ENCODE results near the gene KDM2A. TPM values are rescaled to one million over a fixed set of nuclear protein-coding genes. Genes with fewer than 3 reads are reported as not detected.
"Not testable (repeated sequence)": the region's sequence is repeated elsewhere in the genome, so short reads cannot be mapped to it uniquely, and the experiment has no call there.

The KDM2A gene
- total RNA-seq, 2 donors from 2014 or later: 40.1 to 130 TPM

GRCh38 chr11:67254798-67255197 lies 135.7 kb downstream of the KDM2A start:
- Histone ChIP-seq H3K27me3 (replicated peaks; ENCODE audit: insufficient read depth) (no peaks in the 10 kb centered on the region), H3K4me1 (ENCODE audit: control insufficient read depth in 1 of 2, low read depth in 2 of 2) (no peaks in the 10 kb centered on the region), H3K4me3 (no peak overlapping the region), H3K36me3 (peaks cover 57% of the 10 kb centered on the region), H3K9me3 (no peaks in the 10 kb centered on the region), H3K27ac (no peak overlapping the region)
- TF ChIP-seq CTCF (IDR thresholded peaks at IDR 0.05): no peak
- ATAC-seq (ENCODE audit: insufficient number of reproducible peaks, low FRiP score, low read depth) (no peak), DNase-seq (ENCODE audit: low spot score) (no peak)

GRCh38 chr11:67255353-67255752 lies 136.3 kb downstream of the KDM2A start:
- no peak overlapping the region for H3K4me3 ChIP-seq
- TF ChIP-seq CTCF (IDR thresholded peaks at IDR 0.05): no peak
- H3K4me1 ChIP-seq (ENCODE audit: control insufficient read depth in 1 of 2, low read depth in 2 of 2): no peaks in the 10 kb centered on the region
- H3K27ac ChIP-seq: no peak overlapping the region
- peaks cover 51% of the 10 kb centered on the region for H3K36me3 ChIP-seq
- DNase-seq (ENCODE audit: low spot score) (no peak), ATAC-seq (ENCODE audit: insufficient number of reproducible peaks, low FRiP score, low read depth) (no peak)
- no peaks in the 10 kb centered on the region for H3K9me3 ChIP-seq
- H3K27me3 ChIP-seq (replicated peaks; ENCODE audit: insufficient read depth): no peaks in the 10 kb centered on the region

- TF ChIP-seq CTCF (IDR thresholded peaks at IDR 0.05): no peak
- H3K27ac ChIP-seq: no peak overlapping the region
- no peaks in the 10 kb centered on the region for H3K4me1 ChIP-seq (ENCODE audit: control insufficient read depth in 1 of 2, low read depth in 2 of 2)
- H3K4me3 ChIP-seq: no peak overlapping the region
- DNase-seq (ENCODE audit: low spot score) (no peak), ATAC-seq (ENCODE audit: insufficient number of reproducible peaks, low FRiP score, low read depth) (no peak)
- no peaks in the 10 kb centered on the region for H3K27me3 ChIP-seq (replicated peaks; ENCODE audit: insufficient read depth)
- H3K9me3 ChIP-seq: no peaks in the 10 kb centered on the region
- peaks cover 46% of the 10 kb centered on the region for H3K36me3 ChIP-seq
Observed at GRCh38 chr11:67255864-67256263, 136.8 kb downstream of the KDM2A start.

DNA sequence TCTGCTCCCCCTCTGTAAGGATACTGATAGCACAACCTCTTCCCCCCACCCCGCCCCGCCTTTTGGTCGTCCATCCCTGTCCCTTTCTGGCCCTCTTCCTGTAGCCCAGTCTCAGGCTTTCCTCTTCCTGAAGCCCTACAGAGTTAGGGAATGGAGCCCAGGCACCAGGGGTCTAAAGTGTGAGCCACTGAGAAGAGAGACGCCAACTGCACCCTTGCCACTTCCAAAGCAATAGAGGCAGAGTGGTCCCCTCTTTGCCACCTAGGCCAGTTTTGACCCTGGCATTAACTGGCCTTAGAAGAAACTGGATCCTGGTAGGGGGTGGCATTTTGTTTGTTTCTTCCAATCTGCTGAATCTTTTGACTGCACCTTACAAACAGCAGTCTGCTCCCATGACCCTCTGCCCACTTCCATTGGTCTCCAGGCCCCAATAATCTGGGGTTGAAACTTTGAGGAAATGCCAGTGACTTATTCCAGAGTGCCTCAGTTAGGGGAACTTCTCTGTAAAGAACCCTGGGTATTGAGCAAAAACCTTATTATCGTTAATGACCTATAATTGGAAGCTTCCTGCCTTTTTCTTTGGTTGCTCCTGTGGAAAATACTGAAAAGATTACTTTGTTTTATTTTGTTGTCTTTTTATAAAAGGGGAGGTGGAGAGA lies 137.5 kb downstream of the KDM2A start:
- DNase-seq (ENCODE audit: low spot score) (no peak), ATAC-seq (ENCODE audit: insufficient number of reproducible peaks, low FRiP score, low read depth) (no peak)
- peaks cover 43% of the 10 kb centered on the region for H3K36me3 ChIP-seq
- no peak overlapping the region for H3K4me3 ChIP-seq
- no peak for TF ChIP-seq CTCF (IDR thresholded peaks at IDR 0.05)
- H3K4me1 ChIP-seq (ENCODE audit: control insufficient read depth in 1 of 2, low read depth in 2 of 2): peaks cover 0 to 6% of the 10 kb centered on the region in 2 donors
- no peaks in the 10 kb centered on the region for H3K27me3 ChIP-seq (replicated peaks; ENCODE audit: insufficient read depth)
- H3K27ac ChIP-seq: no peak overlapping the region
- H3K9me3 ChIP-seq: no peaks in the 10 kb centered on the region

DNA sequence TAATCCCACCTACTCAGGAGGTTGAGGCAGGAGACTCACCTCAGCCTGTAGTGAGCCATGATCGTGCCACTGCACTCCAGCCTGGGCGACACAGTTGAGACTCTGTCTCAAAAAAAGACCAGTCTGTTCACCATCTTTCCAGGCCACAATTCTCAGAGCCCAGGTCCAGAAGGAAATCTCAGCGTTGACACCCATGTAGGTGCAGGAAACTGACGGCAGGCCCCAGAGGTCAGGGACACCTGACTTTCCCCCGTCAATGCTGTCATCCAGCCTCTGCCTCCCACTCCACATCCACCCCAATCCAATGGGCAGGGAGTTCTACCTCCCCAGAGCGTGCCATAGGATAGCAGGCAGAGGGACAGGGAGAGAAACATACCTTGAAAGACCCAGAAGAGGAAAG lies 141.3 kb downstream of the KDM2A start:
- ATAC-seq (ENCODE audit: insufficient number of reproducible peaks, low FRiP score, low read depth) (no peak), DNase-seq (ENCODE audit: low spot score) (no peak)
- no peaks in the 10 kb centered on the region for H3K9me3 ChIP-seq
- H3K4me3 ChIP-seq: no peak overlapping the region
- H3K36me3 ChIP-seq: peaks cover 14% of the 10 kb centered on the region
- no peak overlapping the region for H3K27ac ChIP-seq
- H3K4me1 ChIP-seq (ENCODE audit: control insufficient read depth in 1 of 2, low read depth in 2 of 2): peaks cover 7 to 28% of the 10 kb centered on the region in 2 donors
- no peak for TF ChIP-seq CTCF (IDR thresholded peaks at IDR 0.05)
- H3K27me3 ChIP-seq (replicated peaks; ENCODE audit: insufficient read depth): no peaks in the 10 kb centered on the region

GRCh38 chr11:67260885-67261639 lies 142.0 kb downstream of the KDM2A start:
- not testable (repeated sequence) for DNase-seq (ENCODE audit: low spot score); ATAC-seq (ENCODE audit: insufficient number of reproducible peaks, low FRiP score, low read depth)

More at GRCh38 chr11:67260885-67261639, 142.0 kb downstream of the KDM2A start:
- not testable (repeated sequence) for H3K36me3 ChIP-seq; H3K27me3 ChIP-seq (replicated peaks; ENCODE audit: insufficient read depth); H3K9me3 ChIP-seq; H3K27ac ChIP-seq
- H3K4me1 ChIP-seq (ENCODE audit: control insufficient read depth in 1 of 2, low read depth in 2 of 2): peaks cover 7 to 35% of the 10 kb centered on the region in 2 donors
- H3K4me3 ChIP-seq: peak overlapping the region; percentile 63
